ENCODE results near the gene ENDOD1.
A peak's percentile ranks its signal among the peaks of the same experiment; 100 is the strongest.

Gene ENDOD1

GRCh38 chr11:95054356-95054755 is 35.3 kb upstream of the ENDOD1 start:
- DNase-seq (ENCODE audit: low read depth) = no peak
- TF ChIP-seq, protein P1, sequence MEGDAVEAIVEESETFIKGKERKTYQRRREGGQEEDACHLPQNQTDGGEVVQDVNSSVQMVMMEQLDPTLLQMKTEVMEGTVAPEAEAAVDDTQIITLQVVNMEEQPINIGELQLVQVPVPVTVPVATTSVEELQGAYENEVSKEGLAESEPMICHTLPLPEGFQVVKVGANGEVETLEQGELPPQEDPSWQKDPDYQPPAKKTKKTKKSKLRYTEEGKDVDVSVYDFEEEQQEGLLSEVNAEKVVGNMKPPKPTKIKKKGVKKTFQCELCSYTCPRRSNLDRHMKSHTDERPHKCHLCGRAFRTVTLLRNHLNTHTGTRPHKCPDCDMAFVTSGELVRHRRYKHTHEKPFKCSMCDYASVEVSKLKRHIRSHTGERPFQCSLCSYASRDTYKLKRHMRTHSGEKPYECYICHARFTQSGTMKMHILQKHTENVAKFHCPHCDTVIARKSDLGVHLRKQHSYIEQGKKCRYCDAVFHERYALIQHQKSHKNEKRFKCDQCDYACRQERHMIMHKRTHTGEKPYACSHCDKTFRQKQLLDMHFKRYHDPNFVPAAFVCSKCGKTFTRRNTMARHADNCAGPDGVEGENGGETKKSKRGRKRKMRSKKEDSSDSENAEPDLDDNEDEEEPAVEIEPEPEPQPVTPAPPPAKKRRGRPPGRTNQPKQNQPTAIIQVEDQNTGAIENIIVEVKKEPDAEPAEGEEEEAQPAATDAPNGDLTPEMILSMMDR (conservative IDR thresholded peaks at IDR 0.05; ENCODE audit: low read depth, low read length) = no peak
- no peak overlapping the region for H3K4me3 ChIP-seq (ENCODE audit: low read depth, low read length)

DNA sequence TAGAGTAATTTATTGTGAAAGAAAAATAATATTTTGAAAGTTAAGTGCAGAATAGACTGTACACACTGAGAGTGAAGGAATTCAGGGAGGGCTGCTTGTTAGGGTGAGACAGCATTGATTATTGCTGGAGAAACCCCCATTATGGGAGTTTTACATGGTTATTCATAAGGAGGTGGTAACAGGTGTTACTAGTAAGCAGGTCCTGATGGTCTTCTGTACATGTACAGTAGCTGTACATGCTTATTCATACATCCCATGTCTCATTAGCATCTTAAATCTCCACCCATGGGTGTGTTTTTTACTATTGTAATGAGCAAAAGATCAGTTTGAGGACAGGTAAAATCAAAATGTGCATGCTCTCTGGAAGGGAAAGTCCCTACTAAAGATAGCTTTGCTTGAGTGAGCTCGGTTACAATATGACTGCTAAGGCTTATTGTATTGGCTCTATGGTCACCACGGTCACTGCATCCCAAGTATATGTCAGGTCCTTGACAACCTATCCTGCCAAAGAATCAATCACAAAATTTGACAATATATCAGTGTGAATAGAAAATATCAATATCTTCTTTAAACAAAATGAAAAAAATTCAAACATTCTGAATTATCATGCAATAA is 34.3 kb upstream of the ENDOD1 start:
- TF ChIP-seq, protein P1 (conservative IDR thresholded peaks at IDR 0.05; ENCODE audit: low read depth, low read length) = no peak
- no peak overlapping the region for H3K4me3 ChIP-seq (ENCODE audit: low read depth, low read length)
- DNase-seq (ENCODE audit: low read depth) = no peak

DNA sequence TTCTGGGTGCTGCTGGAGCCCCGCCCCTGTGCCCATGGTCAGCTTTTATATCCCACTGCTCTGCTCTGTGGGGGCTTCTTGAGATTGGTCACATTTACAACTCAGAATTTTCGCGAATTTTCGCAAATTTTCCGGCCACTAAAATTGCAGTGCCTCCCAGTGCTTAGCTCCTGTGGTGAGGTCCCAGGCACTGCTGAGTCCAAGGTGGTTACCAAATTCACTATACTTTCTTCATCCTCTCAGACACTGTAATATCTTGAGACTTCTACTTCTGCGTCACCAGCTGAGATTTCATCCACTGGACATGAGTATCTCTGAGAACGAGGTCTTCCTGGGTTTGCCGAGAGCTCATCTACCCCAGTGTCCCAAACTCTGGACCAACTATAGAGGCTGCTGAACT is 31.7 kb upstream of the ENDOD1 start:
- H3K4me3 ChIP-seq (ENCODE audit: low read depth, low read length) = no peak overlapping the region
- DNase-seq (ENCODE audit: low read depth) = no peak
- TF ChIP-seq, protein P1 (conservative IDR thresholded peaks at IDR 0.05; ENCODE audit: low read depth, low read length) = no peak

DNA sequence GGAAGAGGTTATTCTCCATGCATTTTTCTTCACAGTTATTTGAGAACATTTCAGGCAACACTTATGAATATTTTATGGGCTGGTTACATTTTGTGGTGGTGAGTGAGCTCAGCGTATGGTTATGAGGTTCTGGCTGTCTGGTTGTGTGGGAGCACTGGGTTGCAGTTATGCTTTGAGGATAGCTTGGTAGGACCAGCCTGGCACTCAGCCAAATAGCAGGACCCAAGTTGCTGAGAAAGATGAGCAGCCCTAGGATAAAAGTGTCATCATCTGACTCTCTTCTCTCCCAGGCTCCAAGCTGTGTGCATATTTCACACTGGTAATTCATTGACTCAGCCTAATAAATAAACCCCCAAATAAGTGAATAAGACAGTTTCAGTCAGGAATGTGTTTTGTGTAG is 31.0 kb upstream of the ENDOD1 start:
- no peak for DNase-seq (ENCODE audit: low read depth)
- H3K4me3 ChIP-seq (ENCODE audit: low read depth, low read length) = no peak overlapping the region
- TF ChIP-seq, protein P1 (conservative IDR thresholded peaks at IDR 0.05; ENCODE audit: low read depth, low read length) = no peak

DNA sequence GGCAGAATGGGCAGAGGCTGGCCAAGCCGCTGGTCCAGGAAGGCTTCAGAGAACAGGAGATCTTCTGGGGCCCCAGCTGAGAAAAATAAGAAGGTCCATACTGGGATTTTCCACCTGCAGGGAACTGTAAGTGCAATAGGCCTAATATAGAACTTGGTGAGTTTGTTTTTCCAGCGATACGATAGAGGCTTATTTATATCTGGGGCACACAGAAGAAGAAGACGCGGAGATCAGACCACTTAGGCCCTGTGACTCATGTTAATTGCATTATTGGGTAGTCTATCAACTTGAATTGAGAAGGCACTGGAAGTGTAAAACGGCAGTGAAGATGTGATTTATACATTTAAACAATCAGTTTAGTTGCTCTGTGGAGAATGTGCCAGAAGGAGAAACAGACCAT is 30.6 kb upstream of the ENDOD1 start:
- H3K4me3 ChIP-seq (ENCODE audit: low read depth, low read length) = no peak overlapping the region
- TF ChIP-seq, protein P1 (conservative IDR thresholded peaks at IDR 0.05; ENCODE audit: low read depth, low read length) = no peak
- DNase-seq (ENCODE audit: low read depth) = no peak

DNA sequence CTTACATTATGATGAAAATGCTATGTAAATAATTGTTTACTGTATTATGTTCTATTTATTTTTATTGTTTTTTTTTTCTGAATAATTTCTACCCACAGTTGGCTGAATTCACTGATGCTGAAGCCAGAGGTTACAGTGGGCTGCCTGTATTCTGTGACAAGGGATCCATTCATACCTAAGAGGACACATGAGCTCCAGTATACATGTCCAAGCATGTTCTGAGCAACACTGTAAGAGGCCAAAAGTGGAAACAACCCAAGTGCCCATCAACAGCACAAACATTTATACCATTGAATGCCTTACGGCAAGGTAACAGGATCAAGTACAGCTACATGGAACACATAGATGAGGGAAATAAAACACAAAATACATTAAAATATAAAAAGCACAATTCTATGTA is 24.3 kb upstream of the ENDOD1 start:
- DNase-seq (ENCODE audit: low read depth) = no peak

GRCh38 chr11:95066716-95067038 is 23.0 kb upstream of the ENDOD1 start, which contains the start of gene SRSF8:
Gene SRSF8 (plus strand): TSS chr11:95066919. CDS start chr11:95067227, 308 bp downstream.
- TF ChIP-seq, protein P1 (conservative IDR thresholded peaks at IDR 0.05; ENCODE audit: low read depth, low read length) = no peak
- peak within 1 kb of the TSS; percentile 87 for H3K4me3 ChIP-seq (ENCODE audit: low read depth, low read length)
- DNase-seq (ENCODE audit: low read depth) = no peak

More for the DNA sequence above, 24.3 kb upstream of the ENDOD1 start:
- H3K4me3 ChIP-seq (ENCODE audit: low read depth, low read length) = no peak overlapping the region
- TF ChIP-seq, protein P1 (conservative IDR thresholded peaks at IDR 0.05; ENCODE audit: low read depth, low read length) = no peak

All from choroid plexus epithelial cell (primary cell).